ENCODE measurements around the gene NGRN. TPM values are rescaled to one million over a fixed set of nuclear protein-coding genes. Genes with fewer than 3 reads are reported as not detected.
"Not testable (repeated sequence)": the region's sequence is repeated elsewhere in the genome, so short reads cannot be mapped to it uniquely, and the experiment has no call there.

NGRN gene
- total and polyA plus RNA-seq, 2 donors (not counting 1 experiment from before 2014, with no cell fraction given), result 23.1 to 45.5 TPM

GRCh38 chr15:90294601-90295269, 29.3 kb downstream of the NGRN start:
- intact Hi-C loops (cut with micrococcal nuclease), result no loop called here
- H3K36me3 ChIP-seq (replicated peaks in 1 of 2; ENCODE audit: control extremely low read depth in 1 of 2, control insufficient read depth in 1 of 2, extremely low read depth in 1 of 2, insufficient read depth in 2 of 2, low read length in 1 of 2), result no peaks in the 10 kb centered on the region
- no peaks in the 10 kb centered on the region for H3K79me2 ChIP-seq (ENCODE audit: control insufficient read depth, insufficient read depth, low read length)
- H3K4me3 ChIP-seq (ENCODE audit: control extremely low read depth in 1 of 5, extremely low read depth in 1 of 5, insufficient read depth in 1 of 5, low read depth in 2 of 5, low read length in 4 of 5), result no peak overlapping the region
- peaks cover 0 to 5% (median 0%) of the 10 kb centered on the region in 3 donors for H3K9me3 ChIP-seq (ENCODE audit: control extremely low read depth in 1 of 3, control insufficient read depth in 2 of 3, insufficient read depth in 1 of 3, low read length in 2 of 3)
- H3K4me2 ChIP-seq (replicated peaks; ENCODE audit: low read depth, low read length, poor library complexity, severe bottlenecking), result no peak overlapping the region
- no peak for DNase-seq
- TF ChIP-seq CTCF (IDR thresholded peaks at IDR 0.05) (no peak), EZH2 (IDR thresholded peaks at IDR 0.05; ENCODE audit: borderline replicate concordance, insufficient read depth, low read depth, low read length, poor library complexity, severe bottlenecking) (no peak)
- Mint-ChIP-seq H3K9me3 (ENCODE audit: insufficient read depth) (no peaks in the 10 kb centered on the region), H3K4me1 (peaks cover 9% of the 10 kb centered on the region), H3K27me3 (no peaks in the 10 kb centered on the region), H3K4me3 (no peak overlapping the region), H3K27ac (no peak overlapping the region)
- peaks cover 0 to 7% of the 10 kb centered on the region in 2 donors for H3K4me1 ChIP-seq (ENCODE audit: control insufficient read depth in 2 of 2, insufficient read depth in 2 of 2, low read length in 2 of 2)
- no peaks in the 10 kb centered on the region for H4K20me1 ChIP-seq (ENCODE audit: control insufficient read depth, insufficient read depth, low read length, poor library complexity, severe bottlenecking)
- CTCF ChIA-PET, result interaction anchor here (1.0 to 1.7 kb wide), 3 partner anchors 9 to 192 kb away, joined by 3 to 5 read pairs (median 3); partner anchors contain the start of gene IDH2
- no peak overlapping the region for H3K27ac ChIP-seq (ENCODE audit: low read length in 2 of 2)
- no peak overlapping the region for H2AFZ ChIP-seq (ENCODE audit: insufficient read depth, low read depth, low read length, poor library complexity, severe bottlenecking)
- no peak for ATAC-seq (ENCODE audit: low read depth)
- POLR2A ChIA-PET, result no interaction called here
- H3K27me3 ChIP-seq (replicated peaks in 1 of 4; ENCODE audit: control extremely low read depth in 1 of 4, control insufficient read depth in 3 of 4, insufficient read depth in 4 of 4, low read length in 3 of 4), result no peaks in the 10 kb centered on the region
- H3K9ac ChIP-seq (ENCODE audit: low read length), result no peak overlapping the region
- WGBS (ENCODE audit: insufficient coverage), result 90% methylated on average over 15 of the region's 16 CpGs

- Mint-ChIP-seq H3K27ac (no peak overlapping the region), H3K4me1 (peaks cover 9% of the 10 kb centered on the region), H3K9me3 (ENCODE audit: insufficient read depth) (no peaks in the 10 kb centered on the region), H3K4me3 (no peak overlapping the region), H3K27me3 (no peaks in the 10 kb centered on the region)
- TF ChIP-seq EZH2 (IDR thresholded peaks at IDR 0.05; ENCODE audit: borderline replicate concordance, insufficient read depth, low read depth, low read length, poor library complexity, severe bottlenecking) (no peak), CTCF (IDR thresholded peaks at IDR 0.05) (no peak)
- Histone ChIP-seq H3K4me3 (ENCODE audit: control extremely low read depth in 1 of 5, extremely low read depth in 1 of 5, insufficient read depth in 1 of 5, low read depth in 2 of 5, low read length in 4 of 5) (no peak overlapping the region), H3K4me1 (ENCODE audit: control insufficient read depth in 2 of 2, insufficient read depth in 2 of 2, low read length in 2 of 2) (peaks cover 0 to 7% of the 10 kb centered on the region in 2 donors), H2AFZ (ENCODE audit: insufficient read depth, low read depth, low read length, poor library complexity, severe bottlenecking) (no peak overlapping the region), H3K79me2 (ENCODE audit: control insufficient read depth, insufficient read depth, low read length) (no peaks in the 10 kb centered on the region), H3K27ac (ENCODE audit: low read length in 2 of 2) (no peak overlapping the region), H3K4me2 (replicated peaks; ENCODE audit: low read depth, low read length, poor library complexity, severe bottlenecking) (no peak overlapping the region), H3K9ac (ENCODE audit: low read length) (no peak overlapping the region), H3K27me3 (replicated peaks in 1 of 4; ENCODE audit: control extremely low read depth in 1 of 4, control insufficient read depth in 3 of 4, insufficient read depth in 4 of 4, low read length in 3 of 4) (no peaks in the 10 kb centered on the region), H3K36me3 (replicated peaks in 1 of 2; ENCODE audit: control extremely low read depth in 1 of 2, control insufficient read depth in 1 of 2, extremely low read depth in 1 of 2, insufficient read depth in 2 of 2, low read length in 1 of 2) (no peaks in the 10 kb centered on the region), H4K20me1 (ENCODE audit: control insufficient read depth, insufficient read depth, low read length, poor library complexity, severe bottlenecking) (no peaks in the 10 kb centered on the region), H3K9me3 (ENCODE audit: control extremely low read depth in 1 of 3, control insufficient read depth in 2 of 3, insufficient read depth in 1 of 3, low read length in 2 of 3) (peaks cover 0 to 5% (median 0%) of the 10 kb centered on the region in 3 donors)
- ChIA-PET CTCF (interaction anchor here (1.0 to 1.7 kb wide), 3 partner anchors 25 to 152 kb away, joined by 3 to 7 read pairs (median 5); no protein-coding TSS in a partner anchor), POLR2A (no interaction called here)
- ATAC-seq (ENCODE audit: low read depth) (no peak), DNase-seq (no peak)
- intact Hi-C loops (cut with micrococcal nuclease), result no loop called here
- 48% methylated on average over 6 of the region's 10 CpGs for WGBS (ENCODE audit: insufficient coverage)
Observed at GRCh38 chr15:90295270-90295648, 29.8 kb downstream of the NGRN start.

GRCh38 chr15:90296316-90296884, 30.9 kb downstream of the NGRN start:
- H3K27me3 Mint-ChIP-seq; H3K36me3 ChIP-seq (replicated peaks in 1 of 2; ENCODE audit: control extremely low read depth in 1 of 2, control insufficient read depth in 1 of 2, extremely low read depth in 1 of 2, insufficient read depth in 2 of 2, low read length in 1 of 2); H3K9me3 ChIP-seq (ENCODE audit: control extremely low read depth in 1 of 3, control insufficient read depth in 2 of 3, insufficient read depth in 1 of 3, low read length in 2 of 3); H3K79me2 ChIP-seq (ENCODE audit: control insufficient read depth, insufficient read depth, low read length); H3K4me2 ChIP-seq (replicated peaks; ENCODE audit: low read depth, low read length, poor library complexity, severe bottlenecking); H3K27me3 ChIP-seq (replicated peaks in 1 of 4; ENCODE audit: control extremely low read depth in 1 of 4, control insufficient read depth in 3 of 4, insufficient read depth in 4 of 4, low read length in 3 of 4); DNase-seq; H3K4me3 ChIP-seq (ENCODE audit: control extremely low read depth in 1 of 5, extremely low read depth in 1 of 5, insufficient read depth in 1 of 5, low read depth in 2 of 5, low read length in 4 of 5); H3K27ac ChIP-seq (ENCODE audit: low read length in 2 of 2); intact Hi-C loops (cut with micrococcal nuclease); H2AFZ ChIP-seq (ENCODE audit: insufficient read depth, low read depth, low read length, poor library complexity, severe bottlenecking); H4K20me1 ChIP-seq (ENCODE audit: control insufficient read depth, insufficient read depth, low read length, poor library complexity, severe bottlenecking); H3K9ac ChIP-seq (ENCODE audit: low read length); POLR2A ChIA-PET; H3K4me3 Mint-ChIP-seq; H3K27ac Mint-ChIP-seq; H3K9me3 Mint-ChIP-seq (ENCODE audit: insufficient read depth); ATAC-seq (ENCODE audit: low read depth): not testable (repeated sequence)
- WGBS (ENCODE audit: insufficient coverage), result no CpG with 5 or more reads among the region's 4 CpGs
- H3K4me1 Mint-ChIP-seq, result peaks cover 11% of the 10 kb centered on the region
- CTCF ChIA-PET, result interaction anchor here (1.1 to 1.7 kb wide), 4 partner anchors 23 to 153 kb away, joined by 4 to 7 read pairs (median 4); partner anchors contain the start of gene SEMA4B
- peaks cover 2 to 12% of the 10 kb centered on the region in 2 donors for H3K4me1 ChIP-seq (ENCODE audit: control insufficient read depth in 2 of 2, insufficient read depth in 2 of 2, low read length in 2 of 2)
